ENCODE results near the gene ACBD6. TPM values are rescaled to one million over a fixed set of nuclear protein-coding genes. Genes with fewer than 3 reads are reported as not detected.

Gene ACBD6
- total RNA-seq, 1 donor from 2014 or later: 66.1 TPM

GRCh38 chr1:180275726-180276125 lies 226.7 kb downstream of the ACBD6 start:
- TF ChIP-seq CTCF (conservative IDR thresholded peaks at IDR 0.05; ENCODE audit: low read depth, low read length): no peak
- no peak for DNase-seq (ENCODE audit: low read depth)
- no peak overlapping the region for H3K4me3 ChIP-seq (ENCODE audit: low read depth, low read length)

GRCh38 chr1:180274221-180274620 lies 228.2 kb downstream of the ACBD6 start:
- no peak for DNase-seq (ENCODE audit: low read depth)
- no peak overlapping the region for H3K4me3 ChIP-seq (ENCODE audit: low read depth, low read length)
- no peak for TF ChIP-seq CTCF (conservative IDR thresholded peaks at IDR 0.05; ENCODE audit: low read depth, low read length)

DNA sequence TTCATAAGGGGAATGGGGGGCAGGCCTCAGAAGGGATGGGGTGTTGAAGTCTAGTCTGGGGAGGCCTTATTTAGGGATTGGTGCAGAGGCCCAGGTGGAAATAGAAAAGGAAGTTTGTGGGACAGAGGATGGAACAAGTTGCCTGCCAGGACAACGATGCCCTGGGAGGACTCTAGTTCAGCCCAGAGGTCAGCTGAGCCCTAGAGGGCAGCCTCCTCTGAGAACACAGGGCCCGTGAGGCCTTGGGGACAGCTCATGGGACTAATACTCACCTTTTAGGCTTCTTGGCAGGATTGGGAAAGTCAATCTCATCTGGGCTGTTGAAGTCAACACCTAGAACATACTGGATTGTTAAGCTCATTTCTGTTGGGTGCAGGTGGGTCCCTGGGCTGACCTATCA lies 229.3 kb downstream of the ACBD6 start:
- TF ChIP-seq CTCF (conservative IDR thresholded peaks at IDR 0.05; ENCODE audit: low read depth, low read length): no peak
- no peak overlapping the region for H3K4me3 ChIP-seq (ENCODE audit: low read depth, low read length)
- no peak for DNase-seq (ENCODE audit: low read depth)

DNA sequence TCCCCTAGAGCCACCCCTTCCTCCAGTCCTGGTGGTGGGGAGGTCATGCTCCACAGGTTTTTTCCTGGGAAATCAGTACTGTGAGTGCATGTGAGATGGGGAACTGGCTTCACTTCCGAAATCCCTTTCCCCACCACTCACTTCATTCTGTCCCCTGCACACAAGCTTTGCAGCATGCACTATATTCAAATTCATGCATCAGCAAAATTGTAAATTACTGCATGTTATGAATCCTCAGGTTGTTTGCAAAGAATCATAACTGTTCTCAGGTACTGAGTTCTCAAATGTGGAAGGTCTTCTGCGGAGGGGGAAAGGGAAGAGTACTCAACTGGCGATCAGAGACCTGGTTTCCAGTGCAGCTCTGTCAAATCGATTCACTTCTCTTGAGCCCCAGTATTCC lies 230.0 kb downstream of the ACBD6 start:
- DNase-seq (ENCODE audit: low read depth): no peak
- TF ChIP-seq CTCF (conservative IDR thresholded peaks at IDR 0.05; ENCODE audit: low read depth, low read length): no peak
- no peak overlapping the region for H3K4me3 ChIP-seq (ENCODE audit: low read depth, low read length)

DNA sequence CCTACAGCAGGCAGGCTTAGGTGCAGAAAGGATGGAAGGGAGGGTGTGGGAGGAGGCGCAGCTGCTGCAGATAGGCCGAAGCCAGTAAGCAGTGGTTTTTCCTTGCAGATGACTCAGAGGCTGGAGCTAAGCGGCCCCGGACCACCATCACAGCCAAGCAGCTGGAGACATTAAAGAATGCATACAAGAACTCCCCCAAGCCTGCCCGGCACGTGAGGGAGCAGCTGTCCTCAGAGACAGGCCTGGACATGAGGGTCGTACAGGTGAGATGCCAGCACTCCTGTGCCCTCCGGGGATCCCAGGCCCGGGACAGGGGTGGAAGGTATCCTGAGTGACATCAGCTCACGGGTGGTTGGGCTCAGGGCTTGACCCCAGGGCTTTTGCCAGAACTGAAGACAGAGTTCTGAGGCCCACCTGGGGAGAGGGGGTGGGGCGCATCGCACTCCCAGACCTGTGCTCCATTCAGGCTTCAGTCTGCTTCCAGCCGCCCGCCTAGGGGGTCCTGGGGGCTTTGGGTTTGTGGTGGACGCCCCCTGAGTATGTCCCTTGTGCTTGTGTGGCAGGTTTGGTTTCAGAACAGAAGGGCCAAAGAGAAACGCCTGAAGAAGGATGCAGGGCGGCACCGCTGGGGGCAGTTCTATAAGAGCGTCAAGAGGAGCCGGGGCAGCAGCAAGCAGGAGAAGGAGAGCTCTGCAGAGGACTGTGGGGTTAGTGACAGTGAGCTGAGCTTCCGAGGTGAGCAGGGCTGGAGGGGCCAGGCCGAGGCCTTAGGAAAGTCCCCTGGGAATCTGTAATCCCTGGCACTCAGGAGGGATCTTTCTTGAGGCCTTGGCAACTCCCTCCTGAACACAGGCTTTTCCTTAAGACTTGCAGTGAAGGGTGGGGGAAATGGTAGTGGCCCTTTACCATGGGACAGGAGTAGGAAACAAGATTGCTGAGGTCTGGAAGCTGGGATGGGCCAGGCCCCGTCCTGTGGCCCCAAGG lies 230.8 kb downstream of the ACBD6 start:
- DNase-seq (ENCODE audit: low read depth): no peak
- no peak overlapping the region for H3K4me3 ChIP-seq (ENCODE audit: low read depth, low read length)
- TF ChIP-seq CTCF (conservative IDR thresholded peaks at IDR 0.05; ENCODE audit: low read depth, low read length): no peak

DNA sequence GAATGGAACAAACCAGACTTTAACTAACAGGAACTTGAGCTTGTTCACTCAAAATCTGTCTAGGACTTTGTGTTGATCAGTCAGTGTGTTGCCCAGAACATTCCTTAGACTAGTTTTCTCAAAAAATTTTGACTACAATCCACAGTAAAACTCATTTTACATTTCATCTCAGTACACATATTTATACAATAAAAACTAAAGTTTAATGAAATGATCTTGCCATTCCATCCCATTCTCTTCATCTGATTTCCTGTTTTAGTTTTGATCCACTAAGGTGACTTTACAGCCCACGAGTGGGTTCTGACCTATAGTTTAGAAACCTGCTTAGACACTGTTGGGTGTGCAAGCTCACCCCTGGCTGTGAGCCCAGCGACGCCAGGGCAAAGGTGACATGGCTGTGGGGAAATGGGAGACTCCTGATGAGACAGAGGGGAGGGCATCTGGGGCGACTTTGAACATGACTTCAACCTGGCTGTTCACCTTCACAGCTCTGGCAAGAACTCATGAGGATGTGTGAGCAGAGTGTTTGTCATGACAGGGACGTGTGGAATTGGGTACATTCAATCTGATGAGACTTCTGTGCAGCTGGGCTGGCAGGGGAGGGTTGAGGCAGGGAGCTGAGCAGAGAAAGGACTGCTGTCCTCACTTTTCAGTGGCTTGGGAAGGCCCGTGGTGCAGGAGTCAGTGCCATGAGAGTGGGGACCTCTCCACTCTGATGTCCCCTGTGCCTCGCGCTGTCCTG lies 231.7 kb downstream of the ACBD6 start:
- no peak for DNase-seq (ENCODE audit: low read depth)
- H3K4me3 ChIP-seq (ENCODE audit: low read depth, low read length): no peak overlapping the region
- TF ChIP-seq CTCF (conservative IDR thresholded peaks at IDR 0.05; ENCODE audit: low read depth, low read length): no peak

Data from epithelial cell of proximal tubule (primary cell).